HEK293T (cell line): ENCODE data around the gene DCANP1.

Experiments
- CTCF ChIA-PET: fragments of 350-600 bp; formaldehyde crosslinking; extraction: SDS; loops from one replicate; lab custom pipeline; 2021; ENCODE audit warnings: antibody characterized with exemption, inconsistent platforms; lab: Yijun Ruan, JAX
- POLR2A ChIA-PET: fragments of 350-600 bp; formaldehyde crosslinking; extraction: SDS; loops from one replicate; lab custom pipeline; 2020; ENCODE audit warnings: antibody characterized with exemption, inconsistent platforms; lab: Yijun Ruan, JAX
- DNase-seq: peaks from one replicate; pipeline ENCODE4 v3.0.0; 2012; ENCODE audit warnings: mixed read lengths; ENCODE audit errors: extremely low spot score
- ARNT ChIP-seq: fragments of 450-650 bp; IDR thresholded peaks from 2 replicates; pipeline ENCODE4 v1.6.1; 2017; ENCODE audit warnings: mild to moderate bottlenecking
- BHLHE40 ChIP-seq: fragments of 450-650 bp; IDR thresholded peaks from 2 replicates; pipeline ENCODE4 v1.6.1; 2016; ENCODE audit warnings: mild to moderate bottlenecking, moderate library complexity, borderline replicate concordance
- CTBP1 ChIP-seq: fragments of 450-650 bp; IDR thresholded peaks from 2 replicates; pipeline ENCODE4 v1.6.1; 2016; ENCODE audit warnings: borderline replicate concordance
- ELF4 ChIP-seq: fragments of 450-650 bp; IDR thresholded peaks from 2 replicates; pipeline ENCODE4 v1.6.1; 2017; ENCODE audit warnings: antibody characterized with exemption
- FOXA1 ChIP-seq: fragments of 450-650 bp; IDR thresholded peaks from 2 replicates; pipeline ENCODE4 v1.6.1; 2016; ENCODE audit warnings: mild to moderate bottlenecking
- FOXK2 ChIP-seq: fragments of 450-650 bp; IDR thresholded peaks from 2 replicates; pipeline ENCODE4 v1.6.1; 2016; ENCODE audit warnings: mild to moderate bottlenecking
- FOXM1 ChIP-seq: fragments of 450-650 bp; IDR thresholded peaks from 2 replicates; pipeline ENCODE4 v1.6.1; 2017; ENCODE audit warnings: mild to moderate bottlenecking, borderline replicate concordance
- HDGF ChIP-seq: fragments of 450-650 bp; IDR thresholded peaks from 2 replicates; pipeline ENCODE4 v1.6.1; 2017; ENCODE audit warnings: antibody characterized with exemption, borderline replicate concordance
- L3MBTL2 ChIP-seq: fragments of 450-650 bp; conservative IDR thresholded peaks from 2 replicates; pipeline ENCODE4 v1.6.1; 2016; ENCODE audit warnings: mild to moderate bottlenecking
- LEF1 ChIP-seq: fragments of 450-650 bp; IDR thresholded peaks from 2 replicates; pipeline ENCODE4 v1.6.1; 2017; ENCODE audit warnings: mild to moderate bottlenecking, borderline replicate concordance
- NFRKB ChIP-seq: fragments of 450-650 bp; IDR thresholded peaks from 2 replicates; pipeline ENCODE4 v1.6.1; 2016; ENCODE audit warnings: mild to moderate bottlenecking, moderate library complexity
- PKNOX1 ChIP-seq: fragments of 450-650 bp; IDR thresholded peaks from 2 replicates; pipeline ENCODE4 v1.6.1; 2016
- SP1 ChIP-seq: fragments of 450-650 bp; IDR thresholded peaks from 2 replicates; pipeline ENCODE4 v1.6.1; 2017
- SUZ12 ChIP-seq: fragments of 450-650 bp; IDR thresholded peaks from 2 replicates; pipeline ENCODE4 v1.6.1; 2016; ENCODE audit warnings: mild to moderate bottlenecking
- TARDBP ChIP-seq: fragments of 450-650 bp; IDR thresholded peaks from 2 replicates; pipeline ENCODE4 v1.6.1; 2016
- ZNF384 ChIP-seq: fragments of 450-650 bp; IDR thresholded peaks from 2 replicates; pipeline ENCODE4 v1.6.1; 2016

The DCANP1 gene

GRCh38 chr5:135423846-135424168 lies 23.3 kb downstream of the DCANP1 start:
- no peak for TF ChIP-seq FOXA1
- no peak for TF ChIP-seq CTBP1
- TF ChIP-seq FOXM1, result no peak
- no peak for TF ChIP-seq TARDBP
- TF ChIP-seq L3MBTL2, result no peak
- no peak for TF ChIP-seq PKNOX1
- TF ChIP-seq ELF4, result no peak
- no peak for TF ChIP-seq NFRKB
- TF ChIP-seq SP1, result no peak
- TF ChIP-seq FOXK2, result no peak
- TF ChIP-seq LEF1, result no peak
- TF ChIP-seq ZNF384, result no peak
- no peak for TF ChIP-seq HDGF
- no peak for DNase-seq
- ChIA-PET POLR2A (interaction anchor here (0.7 to 0.8 kb wide), 2 partner anchors 10 to 20 kb away, joined by 3 to 4 read pairs; no protein-coding TSS in a partner anchor), CTCF (interaction anchor here (1.1 to 3.0 kb wide), 3 partner anchors 12 to 34 kb away, joined by 4 to 17 read pairs (median 6); no protein-coding TSS in a partner anchor)

- DNase-seq, result no peak
- POLR2A ChIA-PET, result interaction anchor here (0.7 to 0.8 kb wide), 2 partner anchors 11 to 19 kb away, joined by 3 to 4 read pairs; no protein-coding TSS in a partner anchor
- CTCF ChIA-PET, result interaction anchor here (1.1 to 3.0 kb wide), 3 partner anchors 11 to 34 kb away, joined by 4 to 17 read pairs (median 6); no protein-coding TSS in a partner anchor
- no peak for TF ChIP-seq ELF4
- TF ChIP-seq SP1, result no peak
- no peak for TF ChIP-seq ARNT
- no peak for TF ChIP-seq HDGF
- TF ChIP-seq PKNOX1, result no peak
- TF ChIP-seq FOXA1, result no peak
- no peak for TF ChIP-seq ZNF384
- TF ChIP-seq SUZ12, result no peak
- no peak for TF ChIP-seq BHLHE40
These were observed 23.9 kb downstream of the DCANP1 start for GRCh38 chr5:135423146-135423845.

- no peak for DNase-seq
- POLR2A ChIA-PET, result no interaction called here
- CTCF ChIA-PET, result interaction anchor here (1.0 kb wide), 1 partner anchor 35 kb away, joined by 4 read pairs; no protein-coding TSS in a partner anchor
- TF ChIP-seq SP1, result no peak
- TF ChIP-seq ZNF384, result no peak
- no peak for TF ChIP-seq FOXM1
- no peak for TF ChIP-seq CTBP1
- no peak for TF ChIP-seq ARNT
- TF ChIP-seq ELF4, result no peak
These were observed 24.7 kb downstream of the DCANP1 start for GRCh38 chr5:135422419-135422818.

GRCh38 chr5:135417083-135417482 lies 30.1 kb downstream of the DCANP1 start:
- ChIA-PET CTCF (no interaction called here), POLR2A (no interaction called here)
- TF ChIP-seq PKNOX1, result no peak
- no peak for DNase-seq

- POLR2A ChIA-PET, result no interaction called here
- CTCF ChIA-PET, result interaction anchor here (0.6 kb wide), 1 partner anchor 237 kb away, joined by 3 read pairs; no protein-coding TSS in a partner anchor
These were observed 42.1 kb downstream of the DCANP1 start for GRCh38 chr5:135405082-135405481.

GRCh38 chr5:135402031-135402430 lies 45.1 kb downstream of the DCANP1 start:
- POLR2A ChIA-PET, result interaction anchor here (1.2 kb wide), 1 partner anchor 32 kb away, joined by 3 read pairs; no protein-coding TSS in a partner anchor
- CTCF ChIA-PET, result interaction anchor here (0.9 to 1.4 kb wide), 3 partner anchors 24 to 164 kb away, joined by 3 to 4 read pairs (median 4); no protein-coding TSS in a partner anchor
- TF ChIP-seq PKNOX1, result no peak
- no peak for TF ChIP-seq CTBP1
- no peak for TF ChIP-seq FOXA1
- TF ChIP-seq BHLHE40, result no peak
- TF ChIP-seq TARDBP, result no peak
- TF ChIP-seq FOXK2, result no peak
- no peak for TF ChIP-seq L3MBTL2
- TF ChIP-seq NFRKB, result no peak
- TF ChIP-seq LEF1, result no peak
- no peak for TF ChIP-seq HDGF
- TF ChIP-seq SUZ12, result no peak
- no peak for TF ChIP-seq ZNF384
- no peak for TF ChIP-seq ELF4
- TF ChIP-seq ARNT, result no peak
- no peak for TF ChIP-seq FOXM1
- TF ChIP-seq SP1, result no peak
- no peak for DNase-seq

More at GRCh38 chr5:135405082-135405481, 42.1 kb downstream of the DCANP1 start:
- DNase-seq, result no peak
- TF ChIP-seq BHLHE40, result no peak
- TF ChIP-seq ZNF384, result no peak
- no peak for TF ChIP-seq FOXK2
- no peak for TF ChIP-seq SP1
- no peak for TF ChIP-seq FOXA1
- TF ChIP-seq FOXM1, result no peak
